HepG2 (cell line): ENCODE data around the gene MTG1.

Experiments used
- ATF3 ChIP-seq: sonication (generic); formaldehyde crosslinking; IDR thresholded peaks from 2 replicates; pipeline ENCODE4 v1.4.0; 2020; ENCODE audit warnings: missing genetic modification reagents
- CREB1 ChIP-seq, 2 experiments: fragments of 450-650 bp in 1 of 2; IDR thresholded peaks; 2 replicates each; pipeline ENCODE4 v1.6.1; 2016 to 2017; ENCODE audit warnings: control low read depth in 1 of 2, mild to moderate bottlenecking in 1 of 2, missing compliant biosample characterization in 1 of 2, missing genetic modification characterization in 1 of 2
- CTCF ChIP-seq: sonication (generic); formaldehyde crosslinking; IDR thresholded peaks from 2 replicates; pipeline ENCODE4 v1.5.0; 2020; ENCODE audit warnings: mild to moderate bottlenecking, missing genetic modification reagents, moderate library complexity
- MAZ ChIP-seq, 2 experiments: sonication (generic) in 1 of 2; formaldehyde crosslinking in 1 of 2; IDR thresholded peaks; 2 replicates each; pipeline versions ENCODE4 v1.5.0 to v1.6.1; 2012 to 2020; ENCODE audit warnings: low read depth in 2 of 2, mild to moderate bottlenecking in 2 of 2, borderline replicate concordance in 1 of 2, improper control_type of control experiment in 1 of 2, low read length in 1 of 2, missing genetic modification reagents in 1 of 2, moderate library complexity in 1 of 2
- POLR2AphosphoS5 ChIP-seq: IDR thresholded peaks from 2 replicates; pipeline ENCODE4 v1.6.1; 2012; ENCODE audit warnings: low read depth, low read length
- PRMT3 ChIP-seq: sonication (generic); formaldehyde crosslinking; IDR thresholded peaks from 2 replicates; pipeline ENCODE4 v1.8.1; 2022; ENCODE audit warnings: low read depth, mild to moderate bottlenecking, moderate library complexity, missing genetic modification reagents, borderline replicate concordance
- ZMAT5 ChIP-seq: sonication (generic); formaldehyde crosslinking; IDR thresholded peaks from 2 replicates; pipeline ENCODE4 v1.5.0; 2020; ENCODE audit warnings: mild to moderate bottlenecking, low read depth, missing genetic modification reagents, borderline replicate concordance

- TF ChIP-seq CTCF (CRISPR knock-in tag) (no peak), ATF3 (CRISPR knock-in tag) (no peak), POLR2AphosphoS5 (no peak), MAZ (IDR thresholded peaks at IDR 0.05; ENCODE audit: borderline replicate concordance, low read depth, low read length) (no peak), MAZ (CRISPR knock-in tag; IDR thresholded peaks at IDR 0.05; ENCODE audit: low read depth) (no peak), ZMAT5 (CRISPR knock-in tag) (no peak), PRMT3 (CRISPR knock-in tag) (no peak), CREB1 (IDR thresholded peaks at IDR 0.05) (no peak), CREB1 (CRISPR knock-in tag; IDR thresholded peaks at IDR 0.05) (no peak)
Measured at GRCh38 chr10:133355991-133356390, 38.0 kb upstream of the MTG1 start.
